Glutamatergic neuron (in vitro differentiated cells): Measurements from ENCODE around the gene CD63. TPM values are rescaled to one million over a fixed set of nuclear protein-coding genes. Genes with fewer than 3 reads are reported as not detected.

Experiments used
- DNase-seq: peaks from one replicate; pipeline ENCODE4 v3.0.0; 2022
- H3K27ac Mint-ChIP-seq: one replicate; pipeline ENCODE4 v1.8.0; 2020; ENCODE audit warnings: mild to moderate bottlenecking, mixed read lengths, inconsistent platforms; ENCODE audit not compliant: unreplicated experiment
- H3K27me3 Mint-ChIP-seq: one replicate; pipeline ENCODE4 v1.8.0; 2020; ENCODE audit warnings: mild to moderate bottlenecking, moderate library complexity, mixed read lengths, inconsistent platforms; ENCODE audit not compliant: unreplicated experiment
- H3K36me3 Mint-ChIP-seq: one replicate; pipeline ENCODE4 v1.8.0; 2020; ENCODE audit warnings: mild to moderate bottlenecking, mixed read lengths, inconsistent platforms; ENCODE audit not compliant: unreplicated experiment
- H3K4me1 Mint-ChIP-seq: one replicate; pipeline ENCODE4 v1.8.0; 2020; ENCODE audit warnings: mild to moderate bottlenecking, low read depth, mixed read lengths, inconsistent platforms; ENCODE audit not compliant: unreplicated experiment
- H3K4me3 Mint-ChIP-seq: one replicate; pipeline ENCODE4 v1.8.0; 2020; ENCODE audit warnings: mild to moderate bottlenecking, mixed read lengths, inconsistent platforms; ENCODE audit not compliant: unreplicated experiment
- H3K9me3 Mint-ChIP-seq: one replicate; pipeline ENCODE4 v1.8.0; 2020; ENCODE audit warnings: mild to moderate bottlenecking, moderate library complexity, mixed read lengths, inconsistent platforms; ENCODE audit not compliant: unreplicated experiment
- CTCF ChIP-seq: fragments of 200-600 bp; sonication (generic); IDR thresholded peaks from one replicate; pipeline ENCODE4 v1.5.0; 2021; ENCODE audit not compliant: partially characterized antibody, unreplicated experiment
- total RNA-seq: library from RNA; stranded (reverse); fragmentation: NEBNext Ultra II Directional; extraction: Animal tissue kit (Norgen Biotek cat#: 25700); gene quantifications from one replicate; pipeline ENCODE4 v1.2.1, GENCODE V29; 2021; ENCODE audit not compliant: unreplicated experiment

CD63 gene
- total RNA-seq, 1 donor from 2014 or later = 619 TPM

- Mint-ChIP-seq H3K9me3 (peaks cover 12% of the 10 kb centered on the region), H3K27me3 (peaks cover 12% of the 10 kb centered on the region), H3K4me1 (peaks cover 16% of the 10 kb centered on the region), H3K36me3 (no peaks in the 10 kb centered on the region), H3K4me3 (peak overlapping the region; percentile 0), H3K27ac (no peak overlapping the region)
- TF ChIP-seq CTCF = no peak
- DNase-seq = no peak
Measured at GRCh38 chr12:55711786-55712553, 16.8 kb downstream of the CD63 start.

GRCh38 chr12:55708695-55709233 is 20.0 kb downstream of the CD63 start:
- Mint-ChIP-seq H3K27me3 (peaks cover 9% of the 10 kb centered on the region), H3K27ac (peak overlapping the region; percentile 4), H3K4me3 (peak overlapping the region; percentile 84), H3K9me3 (peaks cover 4% of the 10 kb centered on the region), H3K4me1 (peaks cover 27% of the 10 kb centered on the region), H3K36me3 (no peaks in the 10 kb centered on the region)
- TF ChIP-seq CTCF = no peak
- DNase-seq = peak; percentile 7

- peak within 1 kb of the TSS; percentile 96 for H3K4me3 Mint-ChIP-seq
- no peak for TF ChIP-seq CTCF
- no peaks in the 10 kb centered on the region for H3K36me3 Mint-ChIP-seq
- DNase-seq = peak; percentile 91
- H3K27me3 Mint-ChIP-seq = peaks cover 9% of the 10 kb centered on the region
- H3K9me3 Mint-ChIP-seq = peaks cover 4% of the 10 kb centered on the region
- peaks cover 28% of the 10 kb centered on the region for H3K4me1 Mint-ChIP-seq
- H3K27ac Mint-ChIP-seq = peak within 1 kb of the TSS; percentile 71
Measured at GRCh38 chr12:55707841-55708694, 20.7 kb downstream of the CD63 start, which contains the start of gene ITGA7. TSS of gene ITGA7 (minus strand) at chr12:55707904. CDS start at chr12:55707682, 222 bp downstream.

- H3K36me3 Mint-ChIP-seq = no peaks in the 10 kb centered on the region
- H3K27me3 Mint-ChIP-seq = peaks cover 9% of the 10 kb centered on the region
- H3K4me1 Mint-ChIP-seq = peaks cover 20% of the 10 kb centered on the region
- H3K4me3 Mint-ChIP-seq = peak overlapping the region; percentile 96
- TF ChIP-seq CTCF = no peak
- peak; percentile 48 for DNase-seq
- H3K9me3 Mint-ChIP-seq = peaks cover 7% of the 10 kb centered on the region
- H3K27ac Mint-ChIP-seq = peak overlapping the region; percentile 71
Measured at GRCh38 chr12:55707219-55707671, 21.6 kb downstream of the CD63 start.
